ENCODE results near the gene CAPN2. TPM values are rescaled to one million over a fixed set of nuclear protein-coding genes. Genes with fewer than 3 reads are reported as not detected.

Gene CAPN2
- total and polyA plus RNA-seq, 2 donors from 2014 or later: 175 to 276 TPM

DNA sequence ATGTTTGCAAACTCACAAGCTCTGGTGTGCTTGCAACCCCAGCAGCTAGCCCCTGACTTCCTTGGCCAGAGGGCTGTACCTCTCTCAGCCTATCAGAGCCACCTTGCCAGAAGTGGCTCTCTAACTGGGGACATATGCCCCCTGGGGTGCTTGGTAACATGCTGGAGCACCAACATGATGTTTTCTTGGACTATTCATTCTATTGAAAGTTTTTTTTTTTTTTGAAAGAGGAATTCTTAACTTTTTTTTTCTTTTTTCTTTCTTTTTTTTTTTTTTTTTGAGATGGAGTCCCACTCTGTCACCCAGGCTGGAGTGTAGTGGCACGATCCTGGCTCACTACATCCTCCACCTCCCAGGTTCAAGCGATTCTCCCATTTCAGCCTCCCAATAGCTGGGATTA lies 32.2 kb upstream of the CAPN2 start:
- DNase-seq: no peak
- Histone ChIP-seq H3K4me3 (ENCODE audit: low read length in 3 of 3) (no peak overlapping the region), H3K36me3 (ENCODE audit: control insufficient read depth in 2 of 3, insufficient read depth in 3 of 3, low read length in 3 of 3) (no peaks in the 10 kb centered on the region), H3K9ac (ENCODE audit: low read length in 3 of 3) (no peak overlapping the region), H3K27me3 (ENCODE audit: control insufficient read depth, insufficient read depth, low read length) (no peaks in the 10 kb centered on the region), H3K9me3 (ENCODE audit: control insufficient read depth in 2 of 3, insufficient read depth in 1 of 3, low read length in 3 of 3) (no peaks in the 10 kb centered on the region), H3K27ac (ENCODE audit: low read depth in 2 of 2, low read length in 2 of 2) (no peak overlapping the region), H3K4me1 (ENCODE audit: control insufficient read depth in 2 of 3, insufficient read depth in 2 of 3, low read depth in 1 of 3, low read length in 3 of 3) (peaks cover 0 to 5% (median 0%) of the 10 kb centered on the region in 3 donors)
- intact Hi-C loops (cut with DNase I): no loop called here
- FAIRE-seq: no peak
- no peak for TF ChIP-seq CTCF (IDR thresholded peaks at IDR 0.05; ENCODE audit: borderline replicate concordance, extremely low read depth, insufficient read depth)

- no peak for DNase-seq
- H3K9ac ChIP-seq (ENCODE audit: low read length in 3 of 3): no peak overlapping the region
- FAIRE-seq: no peak
- H3K27me3 ChIP-seq (ENCODE audit: control insufficient read depth, insufficient read depth, low read length): no peaks in the 10 kb centered on the region
- H3K4me3 ChIP-seq (ENCODE audit: low read length in 3 of 3): no peak overlapping the region
- no peaks in the 10 kb centered on the region for H3K9me3 ChIP-seq (ENCODE audit: control insufficient read depth in 2 of 3, insufficient read depth in 1 of 3, low read length in 3 of 3)
- intact Hi-C loops (cut with DNase I): no loop called here
- H3K36me3 ChIP-seq (ENCODE audit: control insufficient read depth in 2 of 3, insufficient read depth in 3 of 3, low read length in 3 of 3): no peaks in the 10 kb centered on the region
- no peak for TF ChIP-seq CTCF (IDR thresholded peaks at IDR 0.05; ENCODE audit: borderline replicate concordance, extremely low read depth, insufficient read depth)
- peaks cover 0 to 5% (median 0%) of the 10 kb centered on the region in 3 donors for H3K4me1 ChIP-seq (ENCODE audit: control insufficient read depth in 2 of 3, insufficient read depth in 2 of 3, low read depth in 1 of 3, low read length in 3 of 3)
- H3K27ac ChIP-seq (ENCODE audit: low read depth in 2 of 2, low read length in 2 of 2): no peak overlapping the region
Measured at GRCh38 chr1:223682502-223682901, 29.8 kb upstream of the CAPN2 start.

- H3K9ac ChIP-seq (ENCODE audit: low read length in 3 of 3): no peak overlapping the region
- peak; percentile 77 for TF ChIP-seq CTCF (IDR thresholded peaks at IDR 0.05; ENCODE audit: borderline replicate concordance, extremely low read depth, insufficient read depth)
- FAIRE-seq (no peak), DNase-seq (peak; percentile 54 to 92 (median 88))
- H3K36me3 ChIP-seq (ENCODE audit: control insufficient read depth in 2 of 3, insufficient read depth in 3 of 3, low read length in 3 of 3): no peaks in the 10 kb centered on the region
- no peaks in the 10 kb centered on the region for H3K9me3 ChIP-seq (ENCODE audit: control insufficient read depth in 2 of 3, insufficient read depth in 1 of 3, low read length in 3 of 3)
- no peak overlapping the region for H3K4me3 ChIP-seq (ENCODE audit: low read length in 3 of 3)
- peaks cover 0 to 5% (median 0%) of the 10 kb centered on the region in 3 donors for H3K4me1 ChIP-seq (ENCODE audit: control insufficient read depth in 2 of 3, insufficient read depth in 2 of 3, low read depth in 1 of 3, low read length in 3 of 3)
- no peaks in the 10 kb centered on the region for H3K27me3 ChIP-seq (ENCODE audit: control insufficient read depth, insufficient read depth, low read length)
- intact Hi-C loops (cut with DNase I): no loop called here
- no peak overlapping the region for H3K27ac ChIP-seq (ENCODE audit: low read depth in 2 of 2, low read length in 2 of 2)
Measured at GRCh38 chr1:223683586-223684487, 28.5 kb upstream of the CAPN2 start.

Data from kidney (tissue), 14 donors.